ENCODE data around the gene OTUD4. TPM values are rescaled to one million over a fixed set of nuclear protein-coding genes. Genes with fewer than 3 reads are reported as not detected.

The OTUD4 gene
- total RNA-seq, 4 donors from 2014 or later, result 33.7 to 44.8 (median 35.9) TPM

- Histone ChIP-seq H3K4me1 (peaks cover 0 to 52% (median 25%) of the 10 kb centered on the region in 4 donors), H3K27me3 (no peaks in the 10 kb centered on the region), H3K9me3 (no peaks in the 10 kb centered on the region), H3K27ac (peak overlapping the region; percentile 92 to 100 (median 99)), H3K36me3 (peaks cover 0 to 3% (median 3%) of the 10 kb centered on the region in 3 donors), H3K4me3 (peak overlapping the region; percentile 73 to 100 (median 94))
- no peak for TF ChIP-seq CTCF (IDR thresholded peaks at IDR 0.05)
- no peak for TF ChIP-seq EP300 (IDR thresholded peaks at IDR 0.05)
- TF ChIP-seq POLR2A (IDR thresholded peaks at IDR 0.05), result no peak
- WGBS, 2 donors, result 6 to 8% methylated on average over 5 of the region's 5 CpGs
- DNase-seq (ENCODE audit: low spot score in 2 of 2), result no peak
Observed at GRCh38 chr4:145178740-145179280, 1.6 kb downstream of the OTUD4 start.

GRCh38 chr4:145177906-145178538 lies 2.4 kb downstream of the OTUD4 start:
- DNase-seq (ENCODE audit: low spot score in 2 of 2), result peak in 1 of 2 donors; percentile 13
- WGBS, 2 donors, result 12 to 19% methylated on average over 9 of the region's 9 CpGs
- peak overlapping the region; percentile 92 to 100 (median 99) for H3K27ac ChIP-seq

GRCh38 chr4:145177511-145177905 lies 2.9 kb downstream of the OTUD4 start:
- Histone ChIP-seq H3K9me3 (no peaks in the 10 kb centered on the region), H3K27ac (peak overlapping the region; percentile 92 to 100 (median 99)), H3K36me3 (peaks cover 0 to 16% (median 3%) of the 10 kb centered on the region in 3 donors), H3K4me3 (peak overlapping the region in 3 of 4 donors; percentile 94 to 100 (median 95)), H3K27me3 (no peaks in the 10 kb centered on the region), H3K4me1 (peaks cover 0 to 53% (median 25%) of the 10 kb centered on the region in 4 donors)
- no peak for TF ChIP-seq EP300 (IDR thresholded peaks at IDR 0.05)
- DNase-seq (ENCODE audit: low spot score in 2 of 2), result no peak
- WGBS, 2 donors, result 20 to 22% methylated on average over 4 of the region's 4 CpGs

More at GRCh38 chr4:145177906-145178538, 2.4 kb downstream of the OTUD4 start:
- H3K4me1 ChIP-seq, result peaks cover 0 to 52% (median 25%) of the 10 kb centered on the region in 4 donors
- no peaks in the 10 kb centered on the region for H3K27me3 ChIP-seq
- H3K36me3 ChIP-seq, result peaks cover 0 to 11% (median 3%) of the 10 kb centered on the region in 3 donors
- H3K4me3 ChIP-seq, result peak overlapping the region; percentile 73 to 100 (median 94)
- TF ChIP-seq EP300 (IDR thresholded peaks at IDR 0.05) (peak in 1 of 2 donors; percentile 43), CTCF (IDR thresholded peaks at IDR 0.05) (no peak)
- H3K9me3 ChIP-seq, result no peaks in the 10 kb centered on the region

- Histone ChIP-seq H3K27me3 (no peaks in the 10 kb centered on the region), H3K27ac (peak overlapping the region in 3 of 4 donors; percentile 99 to 100 (median 99))
- TF ChIP-seq POLR2A (IDR thresholded peaks at IDR 0.05) (no peak), EP300 (IDR thresholded peaks at IDR 0.05) (no peak), CTCF (IDR thresholded peaks at IDR 0.05) (no peak)
Observed at GRCh38 chr4:145176641-145177432, 3.6 kb downstream of the OTUD4 start.

GRCh38 chr4:145171911-145172310 lies 8.5 kb downstream of the OTUD4 start:
- Histone ChIP-seq H3K4me3 (no peak overlapping the region), H3K27me3 (no peaks in the 10 kb centered on the region), H3K4me1 (peaks cover 0 to 33% (median 10%) of the 10 kb centered on the region in 4 donors), H3K9me3 (no peaks in the 10 kb centered on the region), H3K36me3 (peaks cover 0 to 59% (median 3%) of the 10 kb centered on the region in 3 donors), H3K27ac (no peak overlapping the region)
- DNase-seq (ENCODE audit: low spot score in 2 of 2), result no peak
- WGBS, 2 donors, result 96% methylated on average over 1 of the region's 1 CpG
- TF ChIP-seq CTCF (IDR thresholded peaks at IDR 0.05) (no peak), POLR2A (IDR thresholded peaks at IDR 0.05) (no peak), EP300 (IDR thresholded peaks at IDR 0.05) (no peak)

More at GRCh38 chr4:145176641-145177432, 3.6 kb downstream of the OTUD4 start:
- Histone ChIP-seq H3K4me1 (peaks cover 0 to 60% (median 25%) of the 10 kb centered on the region in 4 donors), H3K4me3 (peak overlapping the region in 2 of 4 donors; percentile 94 to 100), H3K36me3 (peaks cover 0 to 20% (median 3%) of the 10 kb centered on the region in 3 donors), H3K9me3 (no peaks in the 10 kb centered on the region)
- WGBS, 2 donors, result 78 to 84% methylated on average over 9 of the region's 9 CpGs
- no peak for DNase-seq (ENCODE audit: low spot score in 2 of 2)

Measured in tibial nerve (tissue), 4 donors.